ENCODE measurements around the gene SGIP1. TPM values are rescaled to one million over a fixed set of nuclear protein-coding genes. Genes with fewer than 3 reads are reported as not detected.

Gene SGIP1
- total and polyA plus RNA-seq, 7 donors: under 0.01 to 14.1 (median 7.3) TPM; not detected in 1

DNA sequence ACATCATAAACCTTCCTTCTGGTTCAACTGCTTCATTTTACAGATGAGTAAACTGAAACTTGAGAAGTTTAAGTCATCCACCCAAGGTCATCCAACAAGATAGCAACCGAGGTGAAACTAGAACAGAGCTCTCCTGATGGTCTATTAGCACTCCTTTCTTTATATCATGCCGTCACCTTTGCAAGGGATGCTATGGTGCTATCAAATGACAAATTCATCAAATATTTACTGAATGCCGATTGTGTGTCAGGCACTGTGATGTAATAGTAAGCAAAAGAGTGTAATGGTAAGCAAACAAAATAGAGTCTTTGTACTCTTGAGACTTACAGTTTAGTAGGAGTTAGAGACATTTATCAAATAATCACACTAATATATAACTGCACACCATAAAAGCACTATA lies 14.0 kb upstream of the SGIP1 start:
- no peaks in the 10 kb centered on the region for H3K27me3 ChIP-seq
- no peak overlapping the region for H3K4me3 ChIP-seq
- no peaks in the 10 kb centered on the region for H3K36me3 ChIP-seq
- no peaks in the 10 kb centered on the region for H3K4me1 ChIP-seq
- no peak for TF ChIP-seq EP300 (IDR thresholded peaks at IDR 0.05)
- TF ChIP-seq POLR2A (IDR thresholded peaks at IDR 0.05): no peak
- TF ChIP-seq, protein P1, sequence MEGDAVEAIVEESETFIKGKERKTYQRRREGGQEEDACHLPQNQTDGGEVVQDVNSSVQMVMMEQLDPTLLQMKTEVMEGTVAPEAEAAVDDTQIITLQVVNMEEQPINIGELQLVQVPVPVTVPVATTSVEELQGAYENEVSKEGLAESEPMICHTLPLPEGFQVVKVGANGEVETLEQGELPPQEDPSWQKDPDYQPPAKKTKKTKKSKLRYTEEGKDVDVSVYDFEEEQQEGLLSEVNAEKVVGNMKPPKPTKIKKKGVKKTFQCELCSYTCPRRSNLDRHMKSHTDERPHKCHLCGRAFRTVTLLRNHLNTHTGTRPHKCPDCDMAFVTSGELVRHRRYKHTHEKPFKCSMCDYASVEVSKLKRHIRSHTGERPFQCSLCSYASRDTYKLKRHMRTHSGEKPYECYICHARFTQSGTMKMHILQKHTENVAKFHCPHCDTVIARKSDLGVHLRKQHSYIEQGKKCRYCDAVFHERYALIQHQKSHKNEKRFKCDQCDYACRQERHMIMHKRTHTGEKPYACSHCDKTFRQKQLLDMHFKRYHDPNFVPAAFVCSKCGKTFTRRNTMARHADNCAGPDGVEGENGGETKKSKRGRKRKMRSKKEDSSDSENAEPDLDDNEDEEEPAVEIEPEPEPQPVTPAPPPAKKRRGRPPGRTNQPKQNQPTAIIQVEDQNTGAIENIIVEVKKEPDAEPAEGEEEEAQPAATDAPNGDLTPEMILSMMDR (IDR thresholded peaks at IDR 0.05): no peak
- TF ChIP-seq POLR2AphosphoS5 (IDR thresholded peaks at IDR 0.05): no peak
- no peaks in the 10 kb centered on the region for H3K9me3 ChIP-seq
- 29 to 72% methylated on average over 3 of the region's 3 CpGs for WGBS, 2 donors
- intact Hi-C loops (cut with DNase I): no loop called here
- DNase-seq: no peak
- H3K27ac ChIP-seq: no peak overlapping the region

DNA sequence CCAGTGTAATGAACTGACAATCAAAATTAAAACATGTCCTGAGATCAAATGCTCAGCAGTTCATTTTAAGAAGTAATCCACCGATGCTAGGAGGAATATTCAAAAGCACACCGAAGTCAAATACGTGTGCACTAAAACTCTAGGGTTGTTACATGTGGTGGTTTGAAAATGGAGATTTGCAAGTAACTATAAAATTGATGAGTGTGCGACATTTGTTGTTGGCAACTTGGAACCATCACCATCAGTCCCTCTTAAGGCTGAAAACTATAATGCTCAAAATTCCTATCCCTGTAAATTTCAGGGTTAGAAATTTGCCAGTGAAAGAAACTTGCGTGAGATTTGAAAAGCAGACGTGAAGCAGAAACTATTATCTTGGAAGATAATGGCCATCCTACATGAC lies 13.3 kb upstream of the SGIP1 start:
- no peaks in the 10 kb centered on the region for H3K4me1 ChIP-seq
- no peak for DNase-seq
- no peaks in the 10 kb centered on the region for H3K36me3 ChIP-seq
- H3K27me3 ChIP-seq: no peaks in the 10 kb centered on the region
- TF ChIP-seq POLR2A (IDR thresholded peaks at IDR 0.05) (no peak), EP300 (IDR thresholded peaks at IDR 0.05) (no peak), POLR2AphosphoS5 (IDR thresholded peaks at IDR 0.05) (no peak)
- TF ChIP-seq, protein P1 (IDR thresholded peaks at IDR 0.05): no peak
- intact Hi-C loops (cut with DNase I): no loop called here
- WGBS, 2 donors: 79 to 87% methylated on average over 6 of the region's 6 CpGs
- no peaks in the 10 kb centered on the region for H3K9me3 ChIP-seq
- no peak overlapping the region for H3K4me3 ChIP-seq
- H3K27ac ChIP-seq: no peak overlapping the region

DNA sequence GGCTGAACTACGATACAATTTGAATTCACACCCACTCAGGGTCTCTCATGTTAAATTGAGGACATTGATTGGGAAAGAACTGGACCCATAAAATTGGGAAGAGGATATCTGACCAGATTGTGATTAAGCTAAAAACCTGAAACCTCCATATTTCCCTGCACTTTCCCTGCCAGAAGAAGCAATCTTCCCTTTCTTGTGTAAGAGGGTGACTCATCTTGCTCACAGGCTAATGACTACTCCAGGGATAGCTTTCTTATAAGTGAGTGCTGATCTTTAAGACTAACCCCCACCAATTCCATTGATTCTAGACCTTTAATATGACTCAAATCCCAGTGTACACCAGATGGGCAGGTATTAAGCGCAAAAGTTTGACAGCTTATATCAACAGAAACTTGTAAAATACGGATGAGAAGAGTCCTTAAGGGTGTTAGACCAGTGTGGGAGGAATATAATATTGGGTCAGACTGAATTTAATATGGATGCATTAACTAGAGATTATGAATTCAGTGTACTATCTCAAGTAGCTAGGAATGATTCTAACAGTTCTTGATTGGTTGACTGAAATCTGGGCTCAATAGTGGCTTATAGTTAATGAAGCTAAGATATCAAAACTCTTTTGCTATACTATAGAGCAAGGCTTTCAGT lies 12.1 kb upstream of the SGIP1 start:
- TF ChIP-seq EP300 (IDR thresholded peaks at IDR 0.05): no peak
- no peak for TF ChIP-seq POLR2AphosphoS5 (IDR thresholded peaks at IDR 0.05)
- TF ChIP-seq, protein P1 (IDR thresholded peaks at IDR 0.05): no peak
- TF ChIP-seq POLR2A (IDR thresholded peaks at IDR 0.05): no peak
- no peaks in the 10 kb centered on the region for H3K4me1 ChIP-seq
- no peaks in the 10 kb centered on the region for H3K27me3 ChIP-seq
- no peak overlapping the region for H3K4me3 ChIP-seq
- DNase-seq: no peak
- H3K9me3 ChIP-seq: no peaks in the 10 kb centered on the region
- no peaks in the 10 kb centered on the region for H3K36me3 ChIP-seq
- intact Hi-C loops (cut with DNase I): no loop called here
- 89 to 92% methylated on average over 3 of the region's 3 CpGs for WGBS, 2 donors
- no peak overlapping the region for H3K27ac ChIP-seq

DNA sequence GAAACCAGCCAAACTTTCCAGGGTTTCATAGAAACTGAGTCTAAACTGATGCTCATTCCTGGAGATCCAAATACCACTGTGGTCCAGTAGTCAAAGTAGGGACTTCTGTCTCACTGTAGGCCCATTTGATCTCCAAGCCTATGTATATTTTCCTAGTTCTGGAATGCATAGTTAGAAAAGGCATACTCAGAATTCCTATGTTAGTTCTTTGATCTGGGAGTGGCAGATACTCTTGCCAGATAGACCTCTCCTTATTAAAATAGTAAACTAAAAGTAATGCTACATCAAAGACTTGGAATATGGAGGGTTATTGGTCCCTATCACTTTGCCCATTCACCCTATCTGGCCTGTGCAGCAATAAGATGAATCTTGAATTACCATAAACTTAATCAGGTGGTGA lies 10.4 kb upstream of the SGIP1 start:
- no peak overlapping the region for H3K27ac ChIP-seq
- no peak for DNase-seq
- no peak overlapping the region for H3K4me3 ChIP-seq
- TF ChIP-seq POLR2A (IDR thresholded peaks at IDR 0.05) (no peak), EP300 (IDR thresholded peaks at IDR 0.05) (no peak), POLR2AphosphoS5 (IDR thresholded peaks at IDR 0.05) (no peak)
- TF ChIP-seq, protein P1 (IDR thresholded peaks at IDR 0.05): no peak
- H3K36me3 ChIP-seq: no peaks in the 10 kb centered on the region
- intact Hi-C loops (cut with DNase I): no loop called here
- no peaks in the 10 kb centered on the region for H3K9me3 ChIP-seq
- no peaks in the 10 kb centered on the region for H3K4me1 ChIP-seq
- no peaks in the 10 kb centered on the region for H3K27me3 ChIP-seq

DNA sequence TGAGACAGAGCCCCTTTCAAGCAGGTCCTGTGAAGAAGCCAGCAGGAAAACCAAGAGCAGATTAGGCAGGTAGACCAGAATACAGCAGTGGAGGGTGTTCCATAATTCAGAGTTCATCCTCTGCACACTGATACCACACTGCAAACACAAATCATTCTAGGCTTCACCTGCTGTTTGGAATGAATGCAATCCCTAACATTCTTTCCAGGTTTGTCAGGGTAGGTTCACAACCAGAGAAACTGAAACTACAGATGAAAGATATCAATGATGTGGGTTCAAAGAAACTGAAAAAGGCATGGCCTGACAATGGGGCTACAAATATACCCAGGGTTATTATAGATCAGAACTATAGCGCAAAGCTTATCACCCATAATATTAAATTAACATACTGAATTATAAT lies 8.9 kb upstream of the SGIP1 start:
- intact Hi-C loops (cut with DNase I): no loop called here

More for the DNA sequence above, 8.9 kb upstream of the SGIP1 start:
- H3K4me3 ChIP-seq: no peak overlapping the region
- 95 to 100% methylated on average over 1 of the region's 1 CpG for WGBS, 2 donors
- no peaks in the 10 kb centered on the region for H3K4me1 ChIP-seq
- no peaks in the 10 kb centered on the region for H3K27me3 ChIP-seq
- no peaks in the 10 kb centered on the region for H3K9me3 ChIP-seq
- H3K27ac ChIP-seq: no peak overlapping the region
- TF ChIP-seq POLR2AphosphoS5 (IDR thresholded peaks at IDR 0.05) (no peak), POLR2A (IDR thresholded peaks at IDR 0.05) (no peak), EP300 (IDR thresholded peaks at IDR 0.05) (no peak)
- TF ChIP-seq, protein P1 (IDR thresholded peaks at IDR 0.05): no peak
- H3K36me3 ChIP-seq: no peaks in the 10 kb centered on the region
- no peak for DNase-seq

Measured in sigmoid colon (tissue), 7 donors.